VCaP (cell line): ENCODE results near the gene COQ2.
A peak's percentile ranks its signal among the peaks of the same experiment; 100 is the strongest.
"Not testable (repeated sequence)": the region's sequence is repeated elsewhere in the genome, so short reads cannot be mapped to it uniquely, and the experiment has no call there.

Experiments used
- H3K27ac ChIP-seq: fragments of 450-650 bp; 2 replicates; pipeline ENCODE4 v1.5.1; 2017
- TF ChIP-seq, protein P1 (sequence below): fragments of 450-650 bp; conservative IDR thresholded peaks from 2 replicates; pipeline ENCODE4 v1.5.1; 2017; ENCODE audit warnings: mild to moderate bottlenecking, moderate library complexity

COQ2 gene

GRCh38 chr4:83305187-83305586 is 20.6 kb upstream of the COQ2 start:
- TF ChIP-seq, protein P1, sequence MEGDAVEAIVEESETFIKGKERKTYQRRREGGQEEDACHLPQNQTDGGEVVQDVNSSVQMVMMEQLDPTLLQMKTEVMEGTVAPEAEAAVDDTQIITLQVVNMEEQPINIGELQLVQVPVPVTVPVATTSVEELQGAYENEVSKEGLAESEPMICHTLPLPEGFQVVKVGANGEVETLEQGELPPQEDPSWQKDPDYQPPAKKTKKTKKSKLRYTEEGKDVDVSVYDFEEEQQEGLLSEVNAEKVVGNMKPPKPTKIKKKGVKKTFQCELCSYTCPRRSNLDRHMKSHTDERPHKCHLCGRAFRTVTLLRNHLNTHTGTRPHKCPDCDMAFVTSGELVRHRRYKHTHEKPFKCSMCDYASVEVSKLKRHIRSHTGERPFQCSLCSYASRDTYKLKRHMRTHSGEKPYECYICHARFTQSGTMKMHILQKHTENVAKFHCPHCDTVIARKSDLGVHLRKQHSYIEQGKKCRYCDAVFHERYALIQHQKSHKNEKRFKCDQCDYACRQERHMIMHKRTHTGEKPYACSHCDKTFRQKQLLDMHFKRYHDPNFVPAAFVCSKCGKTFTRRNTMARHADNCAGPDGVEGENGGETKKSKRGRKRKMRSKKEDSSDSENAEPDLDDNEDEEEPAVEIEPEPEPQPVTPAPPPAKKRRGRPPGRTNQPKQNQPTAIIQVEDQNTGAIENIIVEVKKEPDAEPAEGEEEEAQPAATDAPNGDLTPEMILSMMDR: no peak

DNA sequence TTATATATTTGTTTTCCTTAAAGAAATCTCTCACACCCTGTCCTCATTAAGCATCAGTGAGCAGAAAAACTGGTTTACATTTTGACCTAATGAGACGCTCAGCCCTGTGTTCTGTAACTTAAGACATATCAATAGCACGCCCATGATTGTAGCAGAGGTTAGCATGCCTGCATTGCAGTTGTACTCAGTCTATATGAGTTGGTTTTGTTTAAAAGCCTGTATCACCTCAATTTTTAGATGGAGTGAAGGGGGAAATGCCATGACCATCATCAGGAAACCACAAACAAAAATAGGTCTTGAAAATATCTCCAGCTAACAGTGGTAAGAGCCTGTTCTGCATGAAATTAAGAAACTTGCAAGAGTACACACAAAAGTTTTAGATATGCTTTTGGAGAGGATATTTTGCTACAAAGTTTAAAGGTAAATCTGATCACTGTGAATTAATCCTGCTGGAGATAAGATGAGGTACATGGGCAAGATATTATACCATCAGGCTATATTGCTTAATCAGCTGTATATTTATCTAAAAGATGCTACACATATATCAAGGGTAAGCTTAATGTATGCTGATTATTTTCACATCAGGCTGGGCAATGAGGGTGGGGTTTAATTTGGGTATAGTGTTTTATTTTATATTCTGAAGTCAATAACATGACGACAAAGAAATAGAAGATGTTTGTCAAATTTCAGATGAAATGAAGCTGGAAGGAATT is 13.1 kb upstream of the COQ2 start:
- TF ChIP-seq, protein P1: no peak
- no peak overlapping the region for H3K27ac ChIP-seq

More at GRCh38 chr4:83305187-83305586, 20.6 kb upstream of the COQ2 start:
- H3K27ac ChIP-seq: no peak overlapping the region

- TF ChIP-seq, protein P1: no peak
- no peak overlapping the region for H3K27ac ChIP-seq
These were observed 8.9 kb upstream of the COQ2 start for GRCh38 chr4:83293305-83294046.

DNA sequence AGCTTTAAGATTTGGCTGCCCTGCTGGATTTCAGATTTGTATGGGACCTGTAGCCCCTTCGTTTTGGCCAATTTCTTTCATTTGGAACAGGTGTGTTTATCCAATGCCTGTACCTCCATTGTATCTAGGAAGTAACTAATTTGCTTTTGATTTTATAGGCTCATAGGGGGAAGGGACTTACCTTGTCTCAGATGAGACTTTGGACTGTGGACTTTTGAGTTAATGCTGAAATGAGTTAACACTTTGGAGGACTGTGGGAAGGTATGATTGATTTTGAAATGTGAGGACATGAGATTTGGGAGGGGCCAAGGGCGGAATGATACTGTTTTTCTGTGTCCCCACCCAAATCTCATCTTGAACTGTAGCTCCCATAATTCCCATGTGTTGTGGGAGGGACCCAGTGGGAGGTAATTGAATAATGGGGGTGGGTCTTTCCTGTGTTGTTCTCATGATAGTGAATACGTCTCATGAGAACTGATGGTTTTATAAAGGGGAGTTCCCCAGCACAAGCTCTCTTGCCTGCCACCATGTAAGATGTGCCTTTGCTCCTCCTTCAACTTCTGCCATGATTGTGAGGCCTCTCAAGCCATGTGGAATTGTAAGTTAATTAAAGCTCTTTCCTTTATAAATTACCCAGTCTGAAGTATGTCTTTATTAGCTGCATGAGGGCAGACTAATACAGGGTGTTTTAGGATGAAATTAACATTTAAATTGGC is 5.6 kb upstream of the COQ2 start:
- not testable (repeated sequence) for H3K27ac ChIP-seq

- H3K27ac ChIP-seq: not testable (repeated sequence)
These were observed 3.8 kb upstream of the COQ2 start for GRCh38 chr4:83288381-83288780.

- TF ChIP-seq, protein P1: no peak
- H3K27ac ChIP-seq: peak overlapping the region; percentile 87
These were observed 433 bp upstream of the COQ2 start for GRCh38 chr4:83285055-83285407.

GRCh38 chr4:83283181-83283580 is 1.4 kb downstream of the COQ2 start:
- no peak overlapping the region for H3K27ac ChIP-seq
- TF ChIP-seq, protein P1: no peak

- TF ChIP-seq, protein P1: peak; percentile 88
- H3K27ac ChIP-seq: no peak overlapping the region
These were observed 2.5 kb downstream of the COQ2 start for GRCh38 chr4:83282049-83282535.
